ENCODE data around the gene SNRPA.
"Not testable (repeated sequence)": the region's sequence is repeated elsewhere in the genome, so short reads cannot be mapped to it uniquely, and the experiment has no call there.

The SNRPA gene

GRCh38 chr19:40762754-40763470 is 11.9 kb downstream of the SNRPA start:
- no peak for TF ChIP-seq CTCF (IDR thresholded peaks at IDR 0.05; ENCODE audit: low read depth, low read length)
- Histone ChIP-seq H3K27ac (no peak overlapping the region), H3K4me3 (ENCODE audit: low read depth, low read length) (no peak overlapping the region), H3K27me3 (ENCODE audit: insufficient read depth, low read depth, severe bottlenecking) (no peaks in the 10 kb centered on the region), H3K36me3 (peaks cover 82% of the 10 kb centered on the region), H3K9me3 (ENCODE audit: severe bottlenecking) (no peaks in the 10 kb centered on the region)
- no peak for DNase-seq

DNA sequence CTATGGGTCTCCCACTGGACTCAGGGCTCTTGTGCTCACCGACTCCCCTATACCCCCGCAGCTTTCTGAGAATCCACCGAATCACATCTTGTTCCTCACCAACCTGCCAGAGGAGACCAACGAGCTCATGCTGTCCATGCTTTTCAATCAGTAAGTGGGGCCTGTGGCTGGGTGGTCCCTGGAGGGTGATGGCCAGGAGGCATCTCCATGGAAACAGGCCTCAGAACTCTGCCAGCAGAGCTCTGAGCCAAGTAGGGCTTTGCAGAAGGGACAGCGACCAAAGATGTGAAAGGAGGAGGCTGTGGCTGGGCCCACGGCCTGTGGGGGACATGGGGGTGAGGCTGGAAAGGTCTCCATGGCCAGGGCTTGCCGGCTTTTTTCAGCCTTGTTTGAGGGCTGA is 12.5 kb downstream of the SNRPA start:
- DNase-seq = no peak
- H3K27me3 ChIP-seq (ENCODE audit: insufficient read depth, low read depth, severe bottlenecking) = no peaks in the 10 kb centered on the region
- no peak overlapping the region for H3K4me3 ChIP-seq (ENCODE audit: low read depth, low read length)
- no peak overlapping the region for H3K27ac ChIP-seq
- H3K9me3 ChIP-seq (ENCODE audit: severe bottlenecking) = no peaks in the 10 kb centered on the region
- H3K36me3 ChIP-seq = peaks cover 76% of the 10 kb centered on the region
- TF ChIP-seq CTCF (IDR thresholded peaks at IDR 0.05; ENCODE audit: low read depth, low read length) = no peak

- H3K4me3 ChIP-seq (ENCODE audit: low read depth, low read length) = no peak overlapping the region
- TF ChIP-seq CTCF (IDR thresholded peaks at IDR 0.05; ENCODE audit: low read depth, low read length) = no peak
- no peak overlapping the region for H3K27ac ChIP-seq
- no peaks in the 10 kb centered on the region for H3K9me3 ChIP-seq (ENCODE audit: severe bottlenecking)
- H3K36me3 ChIP-seq = peaks cover 72% of the 10 kb centered on the region
- DNase-seq = no peak
- no peaks in the 10 kb centered on the region for H3K27me3 ChIP-seq (ENCODE audit: insufficient read depth, low read depth, severe bottlenecking)
Observed at GRCh38 chr19:40763963-40764362, 13.0 kb downstream of the SNRPA start.

GRCh38 chr19:40766385-40766784 is 15.4 kb downstream of the SNRPA start:
- DNase-seq; H3K27me3 ChIP-seq (ENCODE audit: insufficient read depth, low read depth, severe bottlenecking): not testable (repeated sequence)
- peaks cover 50% of the 10 kb centered on the region for H3K36me3 ChIP-seq

DNA sequence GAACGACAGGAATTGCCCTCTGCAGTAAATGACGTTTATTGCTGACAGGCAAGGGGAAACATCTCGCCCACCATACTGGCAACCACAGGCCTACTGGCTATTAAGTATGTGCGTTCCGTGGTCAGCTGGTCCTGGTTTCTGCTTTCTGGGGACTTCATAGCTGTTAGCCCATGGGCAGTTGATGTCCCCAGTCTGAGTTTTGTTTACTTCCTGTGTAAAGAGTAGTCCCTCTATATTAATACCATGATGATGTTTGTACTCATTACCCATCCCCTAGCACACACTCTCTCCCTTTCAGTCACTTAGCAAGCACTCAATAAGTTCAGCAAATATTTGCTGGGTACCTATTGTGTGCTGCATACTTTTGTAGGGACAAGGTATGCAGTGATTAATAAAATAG is 17.9 kb downstream of the SNRPA start:
- DNase-seq = no peak
- TF ChIP-seq CTCF (IDR thresholded peaks at IDR 0.05; ENCODE audit: low read depth, low read length) = no peak
- no peak overlapping the region for H3K27ac ChIP-seq

More at GRCh38 chr19:40766385-40766784, 15.4 kb downstream of the SNRPA start:
- H3K9me3 ChIP-seq (ENCODE audit: severe bottlenecking); H3K4me3 ChIP-seq (ENCODE audit: low read depth, low read length); H3K27ac ChIP-seq: not testable (repeated sequence)

DNA sequence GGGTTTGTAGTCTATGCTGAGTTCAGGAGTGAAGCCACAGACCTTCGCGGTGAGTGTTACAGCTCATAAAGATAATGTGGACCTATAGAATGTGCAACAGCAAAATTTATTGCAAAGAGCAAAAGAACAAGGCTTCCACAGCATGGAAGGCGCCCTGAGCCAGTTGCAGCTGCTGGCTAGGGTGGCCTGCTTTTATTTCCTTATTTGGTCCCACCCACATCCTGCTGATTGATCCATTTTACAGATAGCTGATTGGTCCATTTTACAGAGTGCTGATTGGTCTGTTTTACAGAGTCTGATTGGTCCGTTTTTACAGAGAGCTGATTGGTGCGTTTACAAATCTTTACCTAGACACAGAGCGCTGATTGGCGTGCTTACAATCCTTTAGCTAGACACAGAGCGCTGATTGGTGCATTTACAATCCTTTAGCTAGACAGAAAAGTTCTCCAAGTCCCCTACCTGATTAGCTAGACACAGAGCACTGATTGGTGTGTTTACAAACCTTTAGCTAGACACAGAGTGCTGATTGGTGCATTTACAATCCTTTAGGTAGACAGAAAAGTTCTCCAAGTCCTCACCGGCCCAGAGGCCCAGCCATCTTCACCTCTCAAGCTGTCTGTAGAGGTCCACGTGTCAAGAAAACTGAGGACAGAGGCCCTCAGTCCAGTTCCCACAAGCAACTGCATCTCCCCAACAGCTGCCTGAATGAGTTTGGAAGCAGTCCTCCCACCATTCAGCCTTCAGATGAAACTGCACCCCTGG is 20.3 kb downstream of the SNRPA start:
- not testable (repeated sequence) for DNase-seq; H3K4me3 ChIP-seq (ENCODE audit: low read depth, low read length); H3K27ac ChIP-seq; H3K27me3 ChIP-seq (ENCODE audit: insufficient read depth, low read depth, severe bottlenecking); H3K9me3 ChIP-seq (ENCODE audit: severe bottlenecking); H3K36me3 ChIP-seq

More for the DNA sequence above, 17.9 kb downstream of the SNRPA start:
- Histone ChIP-seq H3K36me3 (peaks cover 26% of the 10 kb centered on the region), H3K27me3 (ENCODE audit: insufficient read depth, low read depth, severe bottlenecking) (no peaks in the 10 kb centered on the region), H3K9me3 (ENCODE audit: severe bottlenecking) (peaks cover 2% of the 10 kb centered on the region), H3K4me3 (ENCODE audit: low read depth, low read length) (no peak overlapping the region)
